H1 (cell line): Measurements from ENCODE around the gene FBN1. TPM values are rescaled to one million over a fixed set of nuclear protein-coding genes. Genes with fewer than 3 reads are reported as not detected.

ENCODE experiments used
- CTCF ChIA-PET: fragments of 300-600 bp; sonication (Branson Sonifier 250); formaldehyde crosslinking; loops from one replicate; lab custom pipeline; 2021; ENCODE audit not compliant: partially characterized antibody; lab: Charles Lee
- POLR2A ChIA-PET: fragments of 300-600 bp; sonication (Branson Sonifier 250); formaldehyde crosslinking; loops from one replicate; lab custom pipeline; 2021; ENCODE audit warnings: inconsistent platforms; ENCODE audit not compliant: partially characterized antibody; lab: Charles Lee
- DNase-seq, 2 experiments: peaks; one replicate each; pipeline versions ENCODE4 v3.0.0 to v3.0.0-alpha.2; 2010 to 2022; ENCODE audit warnings: low spot score in 2 of 2, low read depth in 1 of 2, mixed read lengths in 1 of 2
- FAIRE-seq: peaks from 2 replicates; lab custom pipeline; 2011; peaks lifted over from hg19 to GRCh38; lab: Jason Lieb, UNC
- H2AFZ ChIP-seq: 2 replicates; pipeline ENCODE4 v1.8.1; 2012; ENCODE audit warnings: low read length, inconsistent platforms
- H2AK5ac ChIP-seq: 2 replicates; pipeline ENCODE4 v1.6.1; 2013; ENCODE audit warnings: low read depth, low read length
- H2BK120ac ChIP-seq: replicated peaks from 2 replicates; pipeline ENCODE3; 2013; ENCODE audit warnings: low read depth, low read length, inconsistent platforms
- H2BK12ac ChIP-seq: 2 replicates; pipeline ENCODE4 v1.6.1; 2013; ENCODE audit warnings: low read depth, low read length
- H2BK15ac ChIP-seq: 2 replicates; pipeline ENCODE4 v1.6.1; 2013; ENCODE audit warnings: low read length
- H2BK20ac ChIP-seq: 2 replicates; pipeline ENCODE4 v1.6.1; 2013; ENCODE audit warnings: low read length
- H2BK5ac ChIP-seq: 2 replicates; pipeline ENCODE4 v1.6.1; 2013; ENCODE audit warnings: low read depth, low read length
- H3K14ac ChIP-seq: 2 replicates; pipeline ENCODE4 v1.6.1; 2013; ENCODE audit warnings: inconsistent platforms; ENCODE audit not compliant: insufficient read length
- H3K18ac ChIP-seq: 2 replicates; pipeline ENCODE4 v1.6.1; 2013; ENCODE audit warnings: low read length; ENCODE audit errors: extremely low read depth
- H3K23ac ChIP-seq: 2 replicates; pipeline ENCODE4 v1.6.1; 2013; ENCODE audit warnings: inconsistent platforms; ENCODE audit not compliant: insufficient read length
- H3K23me2 ChIP-seq: 2 replicates; pipeline ENCODE4 v1.6.1; 2013; ENCODE audit warnings: low read depth, low read length
- H3K27ac ChIP-seq: 2 replicates; pipeline ENCODE4 v1.6.1; 2011; ENCODE audit warnings: low read depth, low read length, inconsistent platforms
- H3K27me3 ChIP-seq, 4 experiments: replicated peaks in 1 of 4; 1 replicate in 1 of 4; 2 replicates in 3 of 4; pipeline versions ENCODE4 v1.6.1 to v1.8.1; 2011 to 2013; ENCODE audit warnings: low read length in 3 of 4, mild to moderate bottlenecking in 3 of 4, inconsistent platforms in 2 of 4, mixed read lengths in 2 of 4, moderate library complexity in 1 of 4; ENCODE audit not compliant: control insufficient read depth in 3 of 4, insufficient read depth in 3 of 4; ENCODE audit errors: extremely low read depth in 1 of 4
- H3K36me3 ChIP-seq, 4 experiments: 2 replicates each; pipeline versions ENCODE4 v1.6.1 to v1.8.1; 2011 to 2013; ENCODE audit warnings: mild to moderate bottlenecking in 4 of 4, low read length in 3 of 4, moderate library complexity in 2 of 4, control low read depth in 1 of 4, inconsistent platforms in 1 of 4; ENCODE audit not compliant: insufficient read depth in 4 of 4, control insufficient read depth in 2 of 4
- H3K4ac ChIP-seq: replicated peaks from 2 replicates; pipeline ENCODE3; 2013; ENCODE audit warnings: low read length, low read depth, mixed read lengths, inconsistent platforms; ENCODE audit not compliant: insufficient read length
- H3K4me1 ChIP-seq, 4 experiments: replicated peaks in 1 of 4; 1 replicate in 1 of 4; 2 replicates in 3 of 4; pipeline versions ENCODE4 v1.6.1 to v1.8.1; 2011 to 2013; ENCODE audit warnings: low read length in 3 of 4, inconsistent platforms in 2 of 4, mixed read lengths in 1 of 4; ENCODE audit not compliant: insufficient read depth in 4 of 4, control insufficient read depth in 3 of 4
- H3K4me2 ChIP-seq, 2 experiments: 2 replicates each; pipeline versions ENCODE4 v1.6.1 to v1.8.1; 2011 to 2013; ENCODE audit warnings: low read depth in 2 of 2, low read length in 2 of 2, control low read depth in 1 of 2, inconsistent platforms in 1 of 2, mild to moderate bottlenecking in 1 of 2; ENCODE audit not compliant: insufficient read depth in 1 of 2
- H3K4me3 ChIP-seq, 4 experiments: fragments of 200-600, 300-600 bp in 1 of 4; sonication (generic), shearing (Covaris generic), sonication (Bioruptor Twin) in 1 of 4; 2 replicates each; pipeline versions ENCODE4 v1.5.1 to v1.8.1; 2011 to 2016; ENCODE audit warnings: low read length in 4 of 4, low read depth in 3 of 4, control low read depth in 2 of 4, inconsistent platforms in 2 of 4, mild to moderate bottlenecking in 2 of 4, mixed read lengths in 1 of 4, moderate library complexity in 1 of 4; ENCODE audit not compliant: insufficient read depth in 2 of 4; ENCODE audit errors: extremely low read depth in 1 of 4
- H3K56ac ChIP-seq: replicated peaks from 2 replicates; pipeline ENCODE3; 2013; ENCODE audit warnings: low read depth, mild to moderate bottlenecking, mixed read lengths, low read length, inconsistent platforms; ENCODE audit not compliant: insufficient read length
- H3K79me1 ChIP-seq: 2 replicates; pipeline ENCODE4 v1.6.1; 2013; ENCODE audit warnings: low read depth, low read length, control low read depth
- H3K79me2 ChIP-seq, 2 experiments: 2 replicates each; pipeline versions ENCODE4 v1.6.1 to v1.8.1; 2012 to 2013; ENCODE audit warnings: low read length in 2 of 2, mild to moderate bottlenecking in 2 of 2, inconsistent platforms in 1 of 2; ENCODE audit not compliant: insufficient read depth in 2 of 2, control insufficient read depth in 1 of 2
- H3K9ac ChIP-seq, 4 experiments: replicated peaks in 1 of 4; 1 replicate in 1 of 4; 2 replicates in 3 of 4; pipeline versions ENCODE4 v1.6.1 to v1.8.1; 2011 to 2013; ENCODE audit warnings: low read depth in 3 of 4, low read length in 3 of 4, control low read depth in 2 of 4, mild to moderate bottlenecking in 2 of 4, moderate library complexity in 2 of 4, inconsistent platforms in 1 of 4; ENCODE audit errors: extremely low read depth in 1 of 4
- H3K9me3 ChIP-seq, 2 experiments: 2 replicates each; pipeline versions ENCODE4 v1.6.1 to v1.8.1; 2012 to 2013; ENCODE audit warnings: mild to moderate bottlenecking in 2 of 2, moderate library complexity in 2 of 2, control low read depth in 1 of 2, inconsistent platforms in 1 of 2, low read depth in 1 of 2, low read length in 1 of 2, mixed read lengths in 1 of 2; ENCODE audit not compliant: insufficient read depth in 2 of 2
- H4K20me1 ChIP-seq, 2 experiments: replicated peaks in 1 of 2; 2 replicates each; pipeline versions ENCODE3 to v1.8.1; 2011 to 2013; ENCODE audit warnings: inconsistent platforms in 2 of 2, low read length in 2 of 2, mild to moderate bottlenecking in 1 of 2; ENCODE audit not compliant: insufficient read depth in 2 of 2, control insufficient read depth in 1 of 2
- H4K5ac ChIP-seq: 2 replicates; pipeline ENCODE4 v1.6.1; 2013; ENCODE audit warnings: low read length, low read depth, mixed read lengths, inconsistent platforms; ENCODE audit not compliant: insufficient read length
- H4K8ac ChIP-seq: 2 replicates; pipeline ENCODE4 v1.8.0; 2013; ENCODE audit warnings: mild to moderate bottlenecking, moderate library complexity, low read length, inconsistent platforms; ENCODE audit not compliant: insufficient read depth; ENCODE audit errors: extremely low read depth
- H4K91ac ChIP-seq: replicated peaks from 2 replicates; pipeline ENCODE3; 2013; ENCODE audit warnings: low read length, mixed read lengths, inconsistent platforms; ENCODE audit not compliant: insufficient read length
- ATF2 ChIP-seq: IDR thresholded peaks from 2 replicates; pipeline ENCODE4 v1.6.1; 2012; ENCODE audit warnings: low read length, inconsistent platforms
- SAP30 ChIP-seq: fragments of 300-600 bp; sonication (generic); IDR thresholded peaks from 2 replicates; pipeline ENCODE4 v1.7.1; 2012; ENCODE audit warnings: low read length, moderate library complexity, mild to moderate bottlenecking, inconsistent platforms; ENCODE audit not compliant: insufficient read depth, insufficient replicate concordance
- SP1 ChIP-seq: IDR thresholded peaks from 2 replicates; pipeline ENCODE4 v1.6.1; 2011; ENCODE audit warnings: low read depth, low read length
- WGBS, 2 experiments: shearing (Covaris generic) in 1 of 2; methylation state at CpG; one replicate each; pipeline versions ENCODE4 v1.1.6 to v1.1.7; 2013 to 2015; ENCODE audit warnings: low lambda C conversion rate in 2 of 2, mixed read lengths in 2 of 2, inconsistent platforms in 1 of 2, low coverage in 1 of 2, missing lambda C conversion rate in 1 of 2; ENCODE audit not compliant: insufficient replicate concordance in 2 of 2, insufficient coverage in 1 of 2, insufficient read length in 1 of 2; ENCODE audit errors: extremely low coverage in 1 of 2, missing lambda C conversion rate in 1 of 2; 5-methylcytosine and 5-hydroxymethylcytosine counted together
- polyA plus RNA-seq, 7 experiments: library from polyadenylated mRNA; depleted of rRNA in 3 of 7; stranded (reverse) in 5 of 7; unstranded in 2 of 7; fragments of >200 nt in 5 of 7; fragments of 200-250 nt in 2 of 7; gene quantifications; 1 replicate in 5 of 7; 2 replicates in 1 of 7; 4 replicates in 1 of 7; pipeline versions ENCODE4 v1.2.1 to v1.2.3, GENCODE V29; 2011 to 2013; ENCODE audit warnings: missing spikeins in 2 of 7, mixed read lengths in 2 of 7
- total RNA-seq: library from RNA; stranded (reverse); fragmentation: NEBNext Ultra II Directional; extraction: Animal tissue kit (Norgen Biotek cat#: 25700); gene quantifications from 2 replicates; pipeline ENCODE4 v1.2.1, GENCODE V29; 2021

Gene FBN1
- total and polyA plus RNA-seq, 2 of the 8 experiments (the other 6 are each of a cell fraction or from before 2014, with no cell fraction given): 3.0 to 4.0 TPM

DNA sequence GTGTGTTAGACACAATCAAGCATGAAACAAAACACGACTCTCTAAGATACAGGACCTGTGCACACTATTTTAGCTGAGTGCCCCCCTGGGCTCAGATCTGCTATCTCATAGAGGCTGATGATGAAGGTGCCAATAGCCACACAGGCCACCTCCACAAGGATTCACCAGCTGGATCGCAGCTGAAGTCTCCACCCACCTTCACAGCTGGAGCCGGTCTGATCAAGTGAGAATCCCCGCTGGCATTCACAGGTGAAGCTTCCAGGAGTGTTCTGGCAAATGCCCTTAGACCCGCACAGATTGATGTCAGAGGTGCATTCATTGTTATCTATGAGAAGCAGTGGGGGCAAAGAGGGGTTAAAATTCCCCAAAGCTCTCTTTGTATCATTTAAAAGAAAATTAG lies 224.1 kb downstream of the FBN1 start:
- ChIA-PET CTCF (interaction anchor here (1.6 to 6.4 kb wide), 3 partner anchors 14 to 68 kb away, joined by 4 to 44 read pairs (median 5); no protein-coding TSS in a partner anchor), POLR2A (interaction anchor here (1.1 to 1.3 kb wide), 2 partner anchors 12 to 20 kb away, joined by 3 read pairs; no protein-coding TSS in a partner anchor)
- Histone ChIP-seq H3K9me3 (no peaks in the 10 kb centered on the region), H3K79me1 (no peaks in the 10 kb centered on the region), H3K79me2 (no peaks in the 10 kb centered on the region), H4K91ac (no peak overlapping the region), H3K4ac (no peak overlapping the region), H3K36me3 (no peaks in the 10 kb centered on the region), H2BK120ac (no peak overlapping the region), H3K23ac (no peak overlapping the region), H2BK20ac (no peak overlapping the region), H3K4me3 (no peak overlapping the region), H3K9ac (no peak overlapping the region), H3K27me3 (no peaks in the 10 kb centered on the region; a peak in 1 of 7 replicates), H2BK5ac (no peak overlapping the region), H2BK15ac (no peak overlapping the region), H3K23me2 (no peaks in the 10 kb centered on the region), H3K4me1 (peaks cover 2 to 7% (median 3%) of the 10 kb centered on the region in 4 experiments; a peak in 4 of 7 replicates), H2AK5ac (no peak overlapping the region), H3K18ac (no peak overlapping the region), H4K5ac (no peak overlapping the region), H4K20me1 (no peaks in the 10 kb centered on the region), H4K8ac (no peak overlapping the region), H3K14ac (no peak overlapping the region), H3K27ac (no peak overlapping the region), H2BK12ac (no peak overlapping the region), H3K4me2 (no peak overlapping the region), H3K56ac (no peak overlapping the region), H2AFZ (no peak overlapping the region)
- 78% methylated on average over 5 of the region's 5 CpGs; no CpG with 5 or more reads in 1 of the 2 experiments for WGBS, 2 experiments
- no peak for TF ChIP-seq SP1
- no peak for TF ChIP-seq ATF2
- no peak for TF ChIP-seq SAP30
- FAIRE-seq (peak; percentile 19), DNase-seq (no peak)
